ENCODE data around the gene VMP1. TPM values are rescaled to one million over a fixed set of nuclear protein-coding genes. Genes with fewer than 3 reads are reported as not detected.
A peak's percentile ranks its signal among the peaks of the same experiment; 100 is the strongest.
"Not testable (repeated sequence)": the region's sequence is repeated elsewhere in the genome, so short reads cannot be mapped to it uniquely, and the experiment has no call there.

Gene VMP1
- total and polyA plus RNA-seq, 4 donors, result 92.5 to 249 (median 157) TPM

DNA sequence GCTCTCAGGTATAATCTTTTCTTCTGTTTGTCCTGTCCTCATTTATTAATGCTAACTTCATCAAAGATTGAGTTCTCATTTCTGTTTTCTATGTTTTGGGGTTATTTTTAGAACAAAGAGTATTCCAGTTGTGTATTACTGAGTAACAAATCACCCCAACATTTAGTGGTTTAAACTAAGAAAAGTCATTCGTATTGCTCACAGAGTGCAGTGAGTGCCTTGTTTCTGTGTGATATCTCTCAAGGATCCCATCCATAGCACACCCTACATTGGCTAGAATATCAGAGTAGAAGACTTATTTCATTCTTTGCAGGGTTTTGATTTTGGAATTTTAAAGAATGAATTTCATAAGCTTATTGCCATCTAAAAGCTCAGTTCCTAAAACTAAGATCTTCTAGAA is 72.1 kb downstream of the VMP1 start:
- peaks cover 0 to 2% (median 0%) of the 10 kb centered on the region in 4 donors for H3K9me3 ChIP-seq (ENCODE audit: control insufficient read depth in 4 of 4, insufficient read depth in 3 of 4, low read length in 3 of 4)
- no peak overlapping the region for H3K27ac ChIP-seq (ENCODE audit: low read depth in 1 of 2, low read length in 1 of 2)
- 84 to 89% methylated on average over 1 of the region's 1 CpG for WGBS, 2 donors
- peaks cover 1 to 16% (median 7%) of the 10 kb centered on the region in 5 donors for H3K4me1 ChIP-seq (ENCODE audit: control insufficient read depth in 5 of 5, insufficient read depth in 5 of 5, low read length in 5 of 5)
- H3K4me3 ChIP-seq, result no peak overlapping the region
- H3K27me3 ChIP-seq (ENCODE audit: control insufficient read depth in 3 of 3, insufficient read depth in 3 of 3, low read length in 2 of 3), result no peaks in the 10 kb centered on the region
- TF ChIP-seq, protein P1, sequence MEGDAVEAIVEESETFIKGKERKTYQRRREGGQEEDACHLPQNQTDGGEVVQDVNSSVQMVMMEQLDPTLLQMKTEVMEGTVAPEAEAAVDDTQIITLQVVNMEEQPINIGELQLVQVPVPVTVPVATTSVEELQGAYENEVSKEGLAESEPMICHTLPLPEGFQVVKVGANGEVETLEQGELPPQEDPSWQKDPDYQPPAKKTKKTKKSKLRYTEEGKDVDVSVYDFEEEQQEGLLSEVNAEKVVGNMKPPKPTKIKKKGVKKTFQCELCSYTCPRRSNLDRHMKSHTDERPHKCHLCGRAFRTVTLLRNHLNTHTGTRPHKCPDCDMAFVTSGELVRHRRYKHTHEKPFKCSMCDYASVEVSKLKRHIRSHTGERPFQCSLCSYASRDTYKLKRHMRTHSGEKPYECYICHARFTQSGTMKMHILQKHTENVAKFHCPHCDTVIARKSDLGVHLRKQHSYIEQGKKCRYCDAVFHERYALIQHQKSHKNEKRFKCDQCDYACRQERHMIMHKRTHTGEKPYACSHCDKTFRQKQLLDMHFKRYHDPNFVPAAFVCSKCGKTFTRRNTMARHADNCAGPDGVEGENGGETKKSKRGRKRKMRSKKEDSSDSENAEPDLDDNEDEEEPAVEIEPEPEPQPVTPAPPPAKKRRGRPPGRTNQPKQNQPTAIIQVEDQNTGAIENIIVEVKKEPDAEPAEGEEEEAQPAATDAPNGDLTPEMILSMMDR (IDR thresholded peaks at IDR 0.05; ENCODE audit: control extremely low read depth, extremely low read depth), result no peak
- peaks cover 3 to 24% (median 6%) of the 10 kb centered on the region in 4 donors for H3K36me3 ChIP-seq (ENCODE audit: control insufficient read depth in 4 of 4, insufficient read depth in 4 of 4, low read length in 4 of 4)
- no peak overlapping the region for H3K9ac ChIP-seq (ENCODE audit: insufficient read depth in 1 of 2, low read length in 2 of 2)
- ATAC-seq (ENCODE audit: insufficient read depth, low FRiP score) (no peak), DNase-seq (no peak)

DNA sequence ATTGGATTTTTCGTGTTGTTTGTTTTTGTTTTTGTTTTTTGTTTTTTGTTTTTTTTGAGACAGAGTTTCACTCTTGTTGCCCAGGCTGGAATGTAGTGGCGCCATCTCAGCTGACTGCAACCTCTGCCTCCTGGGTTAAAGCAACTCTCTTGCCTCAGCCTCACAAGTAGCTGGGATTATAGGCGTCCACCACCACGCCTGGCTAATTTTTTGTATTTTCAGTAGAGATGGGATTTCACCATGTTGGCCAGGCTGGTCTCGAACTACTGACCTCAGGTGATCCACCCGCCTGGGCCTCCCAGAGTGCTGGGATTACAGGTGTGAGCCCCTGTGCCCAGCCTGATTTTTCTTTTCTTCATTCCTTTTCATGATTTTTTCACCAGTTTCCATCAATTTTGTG is 73.1 kb downstream of the VMP1 start:
- WGBS, 2 donors, result 94 to 97% methylated on average over 6 of the region's 6 CpGs
- H3K27ac ChIP-seq (ENCODE audit: low read depth in 1 of 2, low read length in 1 of 2); H3K9me3 ChIP-seq (ENCODE audit: control insufficient read depth in 4 of 4, insufficient read depth in 3 of 4, low read length in 3 of 4); ATAC-seq (ENCODE audit: insufficient read depth, low FRiP score); DNase-seq; H3K27me3 ChIP-seq (ENCODE audit: control insufficient read depth in 3 of 3, insufficient read depth in 3 of 3, low read length in 2 of 3); H3K4me3 ChIP-seq; H3K9ac ChIP-seq (ENCODE audit: insufficient read depth in 1 of 2, low read length in 2 of 2): not testable (repeated sequence)
- H3K4me1 ChIP-seq (ENCODE audit: control insufficient read depth in 5 of 5, insufficient read depth in 5 of 5, low read length in 5 of 5), result peaks cover 1 to 18% (median 10%) of the 10 kb centered on the region in 5 donors
- peaks cover 3 to 18% (median 5%) of the 10 kb centered on the region in 4 donors for H3K36me3 ChIP-seq (ENCODE audit: control insufficient read depth in 4 of 4, insufficient read depth in 4 of 4, low read length in 4 of 4)

DNA sequence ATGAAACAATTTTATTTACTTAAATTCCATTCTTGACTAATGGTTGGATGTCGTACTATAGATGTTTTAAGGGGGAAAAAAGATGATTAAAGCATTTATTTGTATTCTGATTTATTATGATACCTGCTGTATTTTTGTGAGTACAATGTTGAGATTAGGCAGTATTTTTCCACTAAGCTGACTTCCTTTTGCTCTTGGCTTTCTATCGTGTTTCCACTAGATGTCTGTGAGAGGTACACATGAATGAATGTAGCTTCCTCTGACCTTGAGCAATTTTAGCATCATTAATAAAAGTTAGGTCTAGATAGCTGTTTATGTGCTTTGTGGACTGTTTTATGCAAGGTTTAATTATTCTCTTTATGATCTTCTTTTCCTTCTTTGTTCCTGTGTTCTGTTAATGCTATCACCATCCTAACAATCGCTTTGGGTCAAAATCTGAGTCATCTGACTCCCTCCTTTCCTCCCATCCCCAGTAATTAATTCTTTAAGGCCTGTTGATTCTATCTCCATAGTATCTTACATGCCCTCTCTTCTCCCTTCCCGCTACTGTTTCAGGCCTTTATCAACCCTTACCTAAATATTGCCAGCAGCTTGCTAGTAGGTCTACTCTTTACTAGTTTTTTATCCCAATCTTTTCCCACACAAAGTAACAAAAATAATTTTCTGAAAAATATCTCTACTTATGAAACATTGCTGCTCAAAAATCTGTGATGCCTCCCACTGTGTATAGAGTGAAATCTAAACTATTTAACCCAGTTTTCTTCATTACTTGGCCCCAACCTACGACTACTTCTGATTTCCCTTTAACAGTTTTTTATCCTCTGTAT is 76.0 kb downstream of the VMP1 start:
- Histone ChIP-seq H3K4me1 (ENCODE audit: control insufficient read depth in 5 of 5, insufficient read depth in 5 of 5, low read length in 5 of 5) (peaks cover 5 to 35% (median 20%) of the 10 kb centered on the region in 5 donors), H3K9me3 (ENCODE audit: control insufficient read depth in 4 of 4, insufficient read depth in 3 of 4, low read length in 3 of 4) (no peaks in the 10 kb centered on the region), H3K27ac (ENCODE audit: low read depth in 1 of 2, low read length in 1 of 2) (peak overlapping the region; percentile 53 to 66), H3K27me3 (ENCODE audit: control insufficient read depth in 3 of 3, insufficient read depth in 3 of 3, low read length in 2 of 3) (no peaks in the 10 kb centered on the region), H3K4me3 (no peak overlapping the region), H3K36me3 (ENCODE audit: control insufficient read depth in 4 of 4, insufficient read depth in 4 of 4, low read length in 4 of 4) (peaks cover 0 to 7% (median 2%) of the 10 kb centered on the region in 4 donors), H3K9ac (ENCODE audit: insufficient read depth in 1 of 2, low read length in 2 of 2) (peak overlapping the region in 1 of 2 donors; percentile 36)
- ATAC-seq (ENCODE audit: insufficient read depth, low FRiP score), result no peak
- TF ChIP-seq, protein P1 (IDR thresholded peaks at IDR 0.05; ENCODE audit: control extremely low read depth, extremely low read depth), result no peak
- DNase-seq, result peak in 1 of 3 donors; percentile 34
- WGBS, 2 donors, result 46 to 59% methylated on average over 5 of the region's 5 CpGs

DNA sequence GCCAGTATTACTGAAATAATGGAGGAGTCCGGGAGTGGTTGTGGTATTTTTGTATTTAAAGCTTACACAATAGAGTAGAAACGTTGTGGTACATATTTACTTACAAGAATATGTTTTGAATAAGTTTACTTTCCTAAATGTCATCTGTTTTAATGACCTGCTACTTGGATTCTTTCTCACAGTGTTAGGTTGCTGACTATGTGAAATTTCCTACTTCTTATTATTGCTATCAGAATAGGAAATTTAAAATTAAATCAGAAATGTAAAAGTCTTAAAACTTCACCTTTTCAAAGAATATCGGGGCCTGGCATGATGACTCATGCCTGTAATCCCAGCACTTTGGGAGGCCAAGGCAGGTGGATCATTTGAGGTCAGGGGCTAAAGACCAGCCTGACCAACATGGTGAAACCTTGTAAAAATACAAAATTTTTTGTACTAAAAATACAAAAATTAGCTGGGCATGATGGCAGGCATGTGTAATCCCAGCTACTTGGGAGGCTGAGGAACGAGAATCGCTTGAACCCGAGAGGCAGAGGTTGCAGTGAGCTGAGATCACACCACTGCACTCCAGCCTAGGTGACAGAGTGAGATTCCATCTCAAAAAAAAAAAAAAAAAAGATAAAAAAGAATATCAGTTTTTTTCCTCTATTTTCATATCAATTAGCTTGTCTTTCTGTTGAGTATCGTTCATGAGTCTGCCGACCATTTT is 77.8 kb downstream of the VMP1 start:
- DNase-seq, result peak in 1 of 3 donors; percentile 23
- Histone ChIP-seq H3K4me1 (ENCODE audit: control insufficient read depth in 5 of 5, insufficient read depth in 5 of 5, low read length in 5 of 5) (peaks cover 3 to 35% (median 20%) of the 10 kb centered on the region in 5 donors), H3K9me3 (ENCODE audit: control insufficient read depth in 4 of 4, insufficient read depth in 3 of 4, low read length in 3 of 4) (no peaks in the 10 kb centered on the region), H3K4me3 (no peak overlapping the region), H3K36me3 (ENCODE audit: control insufficient read depth in 4 of 4, insufficient read depth in 4 of 4, low read length in 4 of 4) (no peaks in the 10 kb centered on the region), H3K27ac (ENCODE audit: low read depth in 1 of 2, low read length in 1 of 2) (peak overlapping the region in 1 of 2 donors; percentile 42), H3K9ac (ENCODE audit: insufficient read depth in 1 of 2, low read length in 2 of 2) (no peak overlapping the region), H3K27me3 (ENCODE audit: control insufficient read depth in 3 of 3, insufficient read depth in 3 of 3, low read length in 2 of 3) (no peaks in the 10 kb centered on the region)
- ATAC-seq (ENCODE audit: insufficient read depth, low FRiP score), result no peak
- TF ChIP-seq, protein P1 (IDR thresholded peaks at IDR 0.05; ENCODE audit: control extremely low read depth, extremely low read depth), result no peak
- WGBS, 2 donors, result 56 to 67% methylated on average over 8 of the region's 8 CpGs

Measured in lung (tissue), 12 donors.